HEK293 (cell line): ENCODE data around the gene CRIM1.

Experiments used
- CTCF ChIA-PET: fragments of 350-600 bp; formaldehyde crosslinking; extraction: SDS; loops from one replicate; lab custom pipeline; 2021; ENCODE audit warnings: antibody characterized with exemption; lab: Yijun Ruan, JAX
- POLR2A ChIA-PET: fragments of 300-600 bp; formaldehyde crosslinking; extraction: SDS; loops from one replicate; lab custom pipeline; 2020; ENCODE audit warnings: antibody characterized with exemption, inconsistent platforms; lab: Yijun Ruan, JAX
- H3K27ac ChIP-seq: fragments of 200-500 bp; sonication (Bioruptor generic); 2 replicates; pipeline ENCODE4 v1.5.1; 2014; ENCODE audit warnings: low read depth, low read length, control low read depth, inconsistent platforms; ENCODE audit errors: extremely low read depth
- H3K36me3 ChIP-seq, 2 experiments: fragments of 200-500 bp in 1 of 2; sonication (Bioruptor generic) in 1 of 2; 1 replicate in 1 of 2; 2 replicates in 1 of 2; pipeline ENCODE4 v1.5.1; 2014 to 2017; ENCODE audit warnings: inconsistent platforms in 2 of 2, low read length in 2 of 2; ENCODE audit not compliant: control insufficient read depth in 2 of 2, insufficient read depth in 1 of 2
- H3K4me1 ChIP-seq: fragments of 200-500 bp; sonication (Bioruptor generic); 2 replicates; pipeline ENCODE4 v1.5.1; 2014; ENCODE audit warnings: mild to moderate bottlenecking, low read length, inconsistent platforms; ENCODE audit not compliant: control insufficient read depth, insufficient read depth
- H3K4me3 ChIP-seq: 2 replicates; pipeline ENCODE4 v1.5.1; 2011; ENCODE audit warnings: low read depth, mild to moderate bottlenecking, control low read depth, low read length, moderate library complexity
- H3K9me3 ChIP-seq: fragments of 200-500 bp; sonication (Bioruptor generic); 2 replicates; pipeline ENCODE4 v1.5.1; 2014; ENCODE audit warnings: low read depth, low read length, inconsistent platforms; ENCODE audit not compliant: control insufficient read depth, insufficient read depth
- AEBP2 ChIP-seq: fragments of 450-650 bp; formaldehyde crosslinking; IDR thresholded peaks from 2 replicates; pipeline ENCODE4 v1.5.1; 2016; ENCODE audit warnings: missing biosample characterization, missing genetic modification characterization, borderline replicate concordance
- BCL11A ChIP-seq: fragments of 450-650 bp; formaldehyde crosslinking; IDR thresholded peaks from 2 replicates; pipeline ENCODE4 v1.5.1; 2016; ENCODE audit warnings: low read depth, missing biosample characterization, missing genetic modification characterization
- BCL11B ChIP-seq: fragments of 450-650 bp; formaldehyde crosslinking; IDR thresholded peaks from 2 replicates; pipeline ENCODE4 v1.5.1; 2016; ENCODE audit warnings: low read depth, missing biosample characterization, missing genetic modification characterization
- FEZF1 ChIP-seq: fragments of 450-650 bp; formaldehyde crosslinking; IDR thresholded peaks from 2 replicates; pipeline ENCODE4 v1.5.1; 2016; ENCODE audit warnings: missing biosample characterization, missing genetic modification characterization
- HOXC10 ChIP-seq: sonication (generic); formaldehyde crosslinking; IDR thresholded peaks from 2 replicates; pipeline ENCODE4 v1.8.1; 2023; ENCODE audit warnings: mild to moderate bottlenecking, missing genetic modification reagents
- OSR2 ChIP-seq: fragments of 450-650 bp; formaldehyde crosslinking; IDR thresholded peaks from 2 replicates; pipeline ENCODE4 v1.5.1; 2016; ENCODE audit warnings: missing biosample characterization, missing genetic modification characterization
- YY2 ChIP-seq: fragments of 450-650 bp; formaldehyde crosslinking; IDR thresholded peaks from 2 replicates; pipeline ENCODE4 v1.5.1; 2016; ENCODE audit warnings: missing biosample characterization, missing genetic modification characterization
- ZBTB11 ChIP-seq: fragments of 450-650 bp; formaldehyde crosslinking; conservative IDR thresholded peaks from 2 replicates; pipeline ENCODE4 v1.5.1; 2016; ENCODE audit warnings: low read depth, missing biosample characterization, missing genetic modification characterization
- ZNF146 ChIP-seq: fragments of 450-650 bp; formaldehyde crosslinking; IDR thresholded peaks from 2 replicates; pipeline ENCODE4 v1.5.1; 2016; ENCODE audit warnings: missing biosample characterization, missing genetic modification characterization
- ZNF214 ChIP-seq: fragments of 450-650 bp; formaldehyde crosslinking; IDR thresholded peaks from 2 replicates; pipeline ENCODE4 v1.5.1; 2017; ENCODE audit warnings: missing biosample characterization, mild to moderate bottlenecking, missing genetic modification characterization, borderline replicate concordance
- ZNF221 ChIP-seq: fragments of 450-650 bp; formaldehyde crosslinking; IDR thresholded peaks from 2 replicates; pipeline ENCODE4 v1.5.1; 2017; ENCODE audit warnings: missing biosample characterization, missing genetic modification characterization, borderline replicate concordance
- ZNF324 ChIP-seq: fragments of 450-650 bp; formaldehyde crosslinking; IDR thresholded peaks from 2 replicates; pipeline ENCODE4 v1.5.1; 2016; ENCODE audit warnings: missing biosample characterization, missing genetic modification characterization
- ZNF366 ChIP-seq: fragments of 450-650 bp; formaldehyde crosslinking; conservative IDR thresholded peaks from 2 replicates; pipeline ENCODE4 v1.5.1; 2016; ENCODE audit warnings: missing biosample characterization, missing genetic modification characterization
- ZNF398 ChIP-seq: fragments of 450-650 bp; formaldehyde crosslinking; IDR thresholded peaks from 2 replicates; pipeline ENCODE4 v1.5.1; 2017; ENCODE audit warnings: missing biosample characterization, missing genetic modification characterization
- ZNF518A ChIP-seq: fragments of 450-650 bp; formaldehyde crosslinking; conservative IDR thresholded peaks from 2 replicates; pipeline ENCODE4 v1.5.1; 2016; ENCODE audit warnings: low read depth, missing biosample characterization, missing genetic modification characterization
- ZNF521 ChIP-seq: fragments of 450-650 bp; formaldehyde crosslinking; IDR thresholded peaks from 2 replicates; pipeline ENCODE4 v1.5.1; 2017; ENCODE audit warnings: missing biosample characterization, mild to moderate bottlenecking, missing genetic modification characterization
- ZNF548 ChIP-seq: fragments of 450-650 bp; formaldehyde crosslinking; IDR thresholded peaks from 2 replicates; pipeline ENCODE4 v1.5.1; 2016; ENCODE audit warnings: missing biosample characterization, missing genetic modification characterization
- ZNF571 ChIP-seq: fragments of 450-650 bp; formaldehyde crosslinking; IDR thresholded peaks from 2 replicates; pipeline ENCODE4 v1.5.0; 2017; ENCODE audit warnings: missing biosample characterization, missing genetic modification characterization
- ZNF580 ChIP-seq: fragments of 450-650 bp; formaldehyde crosslinking; IDR thresholded peaks from 2 replicates; pipeline ENCODE4 v1.5.1; 2016; ENCODE audit warnings: missing biosample characterization, missing genetic modification characterization
- ZNF623 ChIP-seq: fragments of 450-650 bp; formaldehyde crosslinking; IDR thresholded peaks from 2 replicates; pipeline ENCODE4 v1.5.1; 2016; ENCODE audit warnings: missing biosample characterization, missing genetic modification characterization
- ZNF692 ChIP-seq: fragments of 450-650 bp; formaldehyde crosslinking; IDR thresholded peaks from 2 replicates; pipeline ENCODE4 v1.5.1; 2016; ENCODE audit warnings: missing biosample characterization, missing genetic modification characterization

Gene CRIM1

GRCh38 chr2:36329746-36330472 is 25.7 kb upstream of the CRIM1 start (continued):
- TF ChIP-seq ZNF518A (tag by site-specific recombination), result no peak
- no peak for TF ChIP-seq ZNF366 (tag by site-specific recombination)
- no peak for TF ChIP-seq ZNF221
- TF ChIP-seq ZNF324 (tag by site-specific recombination), result no peak
- TF ChIP-seq HOXC10 (CRISPR knock-in tag), result no peak
- TF ChIP-seq ZNF214 (tag by site-specific recombination), result no peak
- TF ChIP-seq ZBTB11 (tag by site-specific recombination), result no peak
- TF ChIP-seq ZNF548, result no peak
- TF ChIP-seq ZNF146 (tag by site-specific recombination), result no peak
- TF ChIP-seq OSR2, result no peak
- no peak for TF ChIP-seq FEZF1 (tag by site-specific recombination)

GRCh38 chr2:36330473-36331395 is 24.8 kb upstream of the CRIM1 start:
- no peak overlapping the region for H3K27ac ChIP-seq
- CTCF ChIA-PET, result interaction anchor here (1.4 kb wide), 1 partner anchor 22 kb away, joined by 4 read pairs; no protein-coding TSS in a partner anchor
- no peak for TF ChIP-seq ZNF623 (tag by site-specific recombination)
- TF ChIP-seq YY2 (tag by site-specific recombination), result no peak
- no peak for TF ChIP-seq ZNF214 (tag by site-specific recombination)
- TF ChIP-seq ZNF521, result no peak
- TF ChIP-seq BCL11A, result no peak
- TF ChIP-seq AEBP2 (tag by site-specific recombination), result no peak
- TF ChIP-seq ZNF692 (tag by site-specific recombination), result no peak
- TF ChIP-seq ZNF398 (tag by site-specific recombination), result no peak
- no peak for TF ChIP-seq BCL11B (tag by site-specific recombination)
- TF ChIP-seq ZNF580 (tag by site-specific recombination), result no peak
- no peak for TF ChIP-seq ZNF571 (tag by site-specific recombination)

More at GRCh38 chr2:36330473-36331395, 24.8 kb upstream of the CRIM1 start:
- no peak overlapping the region for H3K4me3 ChIP-seq
- POLR2A ChIA-PET, result no interaction called here
- no peaks in the 10 kb centered on the region for H3K4me1 ChIP-seq
- no peaks in the 10 kb centered on the region for H3K9me3 ChIP-seq
- H3K36me3 ChIP-seq, result no peaks in the 10 kb centered on the region
